GM12864 (cell line): ENCODE results near the gene LIX1L.

ENCODE experiments used
- DNase-seq: peaks from one replicate; pipeline ENCODE4 v3.0.0-alpha.2; 2011; ENCODE audit warnings: low read depth
- H3K4me3 ChIP-seq: 2 replicates; pipeline ENCODE4 v1.5.1; 2011; ENCODE audit warnings: mild to moderate bottlenecking, low read depth, low read length, control low read depth
- TF ChIP-seq, protein P1 (sequence below): IDR thresholded peaks from 2 replicates; pipeline ENCODE4 v1.5.1; 2011; ENCODE audit warnings: low read depth, mild to moderate bottlenecking, moderate library complexity, low read length, control low read depth, inconsistent platforms; ENCODE audit errors: missing control alignments

Gene LIX1L

DNA sequence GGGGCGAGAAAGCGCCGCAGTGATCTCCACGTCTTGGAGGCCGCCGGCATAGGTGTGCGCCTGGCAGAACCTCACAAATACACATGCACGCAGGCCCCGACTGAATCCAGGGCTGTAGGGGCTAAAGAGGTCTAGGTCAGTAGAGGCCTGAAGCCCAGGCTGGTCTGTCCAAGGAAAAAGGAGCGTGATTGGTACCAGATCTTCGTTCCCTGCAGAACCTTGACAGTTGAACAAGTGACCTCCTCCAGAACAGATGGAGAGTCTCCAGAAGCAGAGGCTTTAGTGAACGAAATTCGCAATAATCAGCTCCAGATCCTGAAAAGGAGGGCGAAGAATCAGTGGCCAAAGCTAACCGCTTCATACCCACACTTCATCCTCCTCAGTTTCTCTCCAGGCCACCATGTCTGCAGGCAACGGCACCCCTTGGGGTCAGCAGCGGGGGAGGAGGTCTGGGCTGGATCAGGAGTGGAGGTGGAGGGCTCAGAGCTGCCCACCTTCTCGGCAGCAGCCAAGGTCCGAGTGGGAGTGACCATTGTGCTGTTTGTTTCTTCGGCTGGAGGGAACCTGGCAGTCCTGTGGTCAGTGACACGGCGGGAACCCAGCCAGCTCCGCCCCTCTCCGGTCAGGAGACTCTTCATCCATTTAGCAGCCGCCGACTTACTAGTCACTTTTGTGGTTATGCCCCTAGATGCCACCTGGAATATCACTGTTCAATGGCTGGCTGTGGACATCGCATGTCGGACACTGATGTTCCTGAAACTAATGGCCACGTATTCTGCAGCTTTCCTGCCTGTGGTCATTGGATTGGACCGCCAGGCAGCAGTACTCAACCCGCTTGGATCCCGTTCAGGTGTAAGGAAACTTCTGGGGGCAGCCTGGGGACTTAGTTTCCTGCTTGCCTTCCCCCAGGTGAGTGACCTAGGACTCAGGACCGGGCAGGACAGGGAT lies 38.6 kb downstream of the LIX1L start:
- peak overlapping the region; percentile 97 for H3K4me3 ChIP-seq
- no peak for DNase-seq
- TF ChIP-seq, protein P1, sequence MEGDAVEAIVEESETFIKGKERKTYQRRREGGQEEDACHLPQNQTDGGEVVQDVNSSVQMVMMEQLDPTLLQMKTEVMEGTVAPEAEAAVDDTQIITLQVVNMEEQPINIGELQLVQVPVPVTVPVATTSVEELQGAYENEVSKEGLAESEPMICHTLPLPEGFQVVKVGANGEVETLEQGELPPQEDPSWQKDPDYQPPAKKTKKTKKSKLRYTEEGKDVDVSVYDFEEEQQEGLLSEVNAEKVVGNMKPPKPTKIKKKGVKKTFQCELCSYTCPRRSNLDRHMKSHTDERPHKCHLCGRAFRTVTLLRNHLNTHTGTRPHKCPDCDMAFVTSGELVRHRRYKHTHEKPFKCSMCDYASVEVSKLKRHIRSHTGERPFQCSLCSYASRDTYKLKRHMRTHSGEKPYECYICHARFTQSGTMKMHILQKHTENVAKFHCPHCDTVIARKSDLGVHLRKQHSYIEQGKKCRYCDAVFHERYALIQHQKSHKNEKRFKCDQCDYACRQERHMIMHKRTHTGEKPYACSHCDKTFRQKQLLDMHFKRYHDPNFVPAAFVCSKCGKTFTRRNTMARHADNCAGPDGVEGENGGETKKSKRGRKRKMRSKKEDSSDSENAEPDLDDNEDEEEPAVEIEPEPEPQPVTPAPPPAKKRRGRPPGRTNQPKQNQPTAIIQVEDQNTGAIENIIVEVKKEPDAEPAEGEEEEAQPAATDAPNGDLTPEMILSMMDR: no peak

DNA sequence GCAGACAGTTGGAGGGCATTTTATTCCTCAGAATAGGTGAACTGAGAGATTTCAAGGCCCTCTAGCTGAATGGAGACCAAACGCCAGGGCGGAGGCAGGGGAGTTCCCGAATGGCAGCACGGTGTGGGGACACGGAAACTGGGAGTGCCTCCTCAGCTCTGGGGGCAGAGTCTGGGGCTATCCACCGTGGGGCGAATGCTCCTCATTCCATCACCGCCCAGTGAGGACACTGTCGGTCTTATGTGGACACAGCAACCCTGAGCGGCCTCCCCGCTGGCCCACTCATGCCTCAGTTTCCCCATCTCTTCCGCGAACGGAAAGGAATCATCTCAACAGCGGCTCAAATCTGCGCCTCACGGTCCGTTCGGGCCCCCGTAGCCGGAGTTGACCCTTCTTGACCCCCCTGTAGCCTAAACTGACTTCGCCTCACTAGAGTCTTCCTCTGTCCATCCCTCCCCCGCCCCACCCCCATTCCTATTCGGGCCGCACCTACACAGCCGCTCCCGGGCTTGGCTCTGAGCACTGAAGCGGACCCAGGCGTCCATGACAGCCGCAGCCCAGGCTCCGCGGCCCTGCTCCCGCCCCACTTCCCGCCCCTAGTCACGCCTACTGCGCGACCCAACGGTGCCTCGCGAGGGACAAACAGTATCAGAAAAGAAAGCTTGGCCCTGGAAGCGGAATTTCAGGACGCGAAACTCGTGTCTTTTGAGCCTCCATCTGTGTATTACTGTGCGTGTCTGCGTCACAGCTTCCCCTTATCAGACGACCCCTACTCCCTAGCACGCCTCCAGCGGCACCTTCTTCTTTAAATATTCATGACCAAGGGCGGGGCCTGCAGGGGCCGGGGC lies 39.4 kb downstream of the LIX1L start, which contains the start of gene PEX11B:
Gene PEX11B, minus strand, starts transcription at position 574 of the 848 bp plus-strand sequence. Its CDS starts 29 bp downstream, at position 545.
- peak; percentile 74 for DNase-seq
- TF ChIP-seq, protein P1: no peak

GRCh38 chr1:145917595-145917994 lies 40.2 kb downstream of the LIX1L start:
- peak overlapping the region; percentile 97 for H3K4me3 ChIP-seq
- TF ChIP-seq, protein P1: no peak
- DNase-seq: no peak

More for the DNA sequence above, 39.4 kb downstream of the LIX1L start, which contains the start of gene PEX11B:
- H3K4me3 ChIP-seq: peak within 1 kb of the TSS; percentile 97

DNA sequence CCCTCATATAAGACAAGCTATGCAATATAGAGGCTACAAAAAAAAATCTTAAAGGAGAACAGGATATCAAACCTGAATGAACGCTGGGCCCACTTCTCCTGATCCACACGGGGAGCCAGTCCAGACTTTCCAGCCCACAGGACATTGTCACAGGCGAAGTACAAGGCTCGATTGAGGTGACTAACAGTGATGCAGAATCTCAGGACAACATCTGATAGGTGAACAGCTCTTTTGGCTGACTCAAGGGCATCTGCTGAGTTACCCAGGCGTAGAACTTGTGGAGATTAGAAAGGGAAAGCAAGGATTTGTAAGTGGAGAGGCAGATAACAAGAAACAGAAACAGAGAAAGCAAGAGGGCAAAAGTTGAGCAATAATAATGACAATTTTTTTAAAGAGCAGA lies 41.1 kb downstream of the LIX1L start:
- DNase-seq: no peak
- TF ChIP-seq, protein P1: no peak
- H3K4me3 ChIP-seq: no peak overlapping the region

DNA sequence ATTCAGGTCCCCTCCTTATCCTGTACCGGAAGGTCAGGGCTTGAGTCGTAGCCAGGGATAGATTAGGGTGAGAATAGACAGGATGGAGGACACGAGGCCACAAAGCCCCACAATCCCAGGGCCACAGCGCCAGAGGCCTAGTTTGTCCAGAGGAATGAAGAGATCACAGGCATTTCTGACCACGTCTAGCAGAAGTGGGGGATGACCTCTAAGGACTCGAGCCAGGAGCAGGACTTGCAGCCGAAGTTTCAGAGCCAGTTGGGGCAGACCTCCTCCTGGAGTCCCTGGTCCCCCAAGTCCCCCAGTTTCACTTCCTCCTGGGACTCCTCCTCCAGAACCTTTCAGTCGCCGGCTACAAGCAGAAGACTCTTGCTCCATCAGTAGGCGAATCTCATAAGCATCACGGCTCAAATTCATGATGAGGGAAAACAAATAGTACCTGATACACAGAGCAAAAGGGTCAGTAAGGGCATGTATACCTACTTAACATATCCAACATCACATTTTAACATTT lies 45.6 kb downstream of the LIX1L start:
- TF ChIP-seq, protein P1: no peak
- no peak overlapping the region for H3K4me3 ChIP-seq
- no peak for DNase-seq

DNA sequence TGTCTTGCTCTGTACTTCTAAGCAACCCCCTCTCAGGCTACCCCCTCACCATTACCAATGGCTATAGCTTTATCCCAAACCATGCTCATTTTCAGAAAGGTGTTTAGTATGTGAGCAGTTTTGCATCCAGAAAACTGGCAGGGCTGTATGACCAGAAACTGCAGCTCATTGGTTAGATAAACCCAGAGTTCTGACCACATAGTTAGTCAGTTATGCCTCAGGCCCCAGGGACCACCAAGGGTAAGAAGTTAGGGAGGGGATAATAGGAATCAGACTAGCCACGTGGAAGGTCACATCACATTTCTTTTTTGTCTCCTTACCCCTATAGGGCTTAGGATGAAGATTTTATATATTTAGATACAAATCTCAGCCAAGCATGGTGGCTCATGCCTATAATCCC lies 49.2 kb downstream of the LIX1L start:
- DNase-seq: no peak
- TF ChIP-seq, protein P1: no peak
- H3K4me3 ChIP-seq: no peak overlapping the region
